ENCODE data around the gene CLEC4G.

Gene CLEC4G

GRCh38 chr19:7732045-7732444 is at the start of gene CLEC4G:
CLEC4G (minus strand) TSS chr19:7732110; CDS start chr19:7732102, 8 bp downstream.
- Histone ChIP-seq H3K27me3 (ENCODE audit: control insufficient read depth in 1 of 2, insufficient read depth in 2 of 2, low read length in 2 of 2) (peaks cover 30 to 31% of the 10 kb centered on the region in 2 donors), H3K9me3 (ENCODE audit: control insufficient read depth in 1 of 2, low read length in 2 of 2) (no peaks in the 10 kb centered on the region), H3K36me3 (ENCODE audit: control insufficient read depth in 1 of 2, insufficient read depth in 2 of 2, low read length in 2 of 2) (no peaks in the 10 kb centered on the region), H3K4me3 (ENCODE audit: low read depth in 1 of 2, low read length in 2 of 2) (no peak within 1 kb of the TSS), H3K9ac (ENCODE audit: low read depth in 1 of 2, low read length in 2 of 2) (no peak within 1 kb of the TSS), H3K4me1 (ENCODE audit: control insufficient read depth in 1 of 2, insufficient read depth in 2 of 2, low read length in 2 of 2) (peaks cover 0 to 4% of the 10 kb centered on the region in 2 donors), H3K27ac (ENCODE audit: low read depth, low read length) (no peak within 1 kb of the TSS)

GRCh38 chr19:7781157-7781556 is 49.2 kb upstream of the CLEC4G start:
- no peaks in the 10 kb centered on the region for H3K4me1 ChIP-seq (ENCODE audit: control insufficient read depth in 1 of 2, insufficient read depth in 2 of 2, low read length in 2 of 2)
- H3K9me3 ChIP-seq (ENCODE audit: control insufficient read depth in 1 of 2, low read length in 2 of 2), result no peaks in the 10 kb centered on the region
- H3K27ac ChIP-seq (ENCODE audit: low read depth, low read length), result no peak overlapping the region
- no peak overlapping the region for H3K4me3 ChIP-seq (ENCODE audit: low read depth in 1 of 2, low read length in 2 of 2)
- H3K36me3 ChIP-seq (ENCODE audit: control insufficient read depth in 1 of 2, insufficient read depth in 2 of 2, low read length in 2 of 2), result no peaks in the 10 kb centered on the region
- peaks cover 0 to 10% of the 10 kb centered on the region in 2 donors for H3K27me3 ChIP-seq (ENCODE audit: control insufficient read depth in 1 of 2, insufficient read depth in 2 of 2, low read length in 2 of 2)
- no peak overlapping the region for H3K9ac ChIP-seq (ENCODE audit: low read depth in 1 of 2, low read length in 2 of 2)

GRCh38 chr19:7779631-7780486 is 47.9 kb upstream of the CLEC4G start:
- Histone ChIP-seq H3K4me1 (ENCODE audit: control insufficient read depth in 1 of 2, insufficient read depth in 2 of 2, low read length in 2 of 2) (no peaks in the 10 kb centered on the region), H3K27me3 (ENCODE audit: control insufficient read depth in 1 of 2, insufficient read depth in 2 of 2, low read length in 2 of 2) (peaks cover 0 to 8% of the 10 kb centered on the region in 2 donors), H3K9ac (ENCODE audit: low read depth in 1 of 2, low read length in 2 of 2) (no peak overlapping the region)

GRCh38 chr19:7778081-7778480 is 46.2 kb upstream of the CLEC4G start:
- Histone ChIP-seq H3K4me3 (ENCODE audit: low read depth in 1 of 2, low read length in 2 of 2) (no peak overlapping the region), H3K36me3 (ENCODE audit: control insufficient read depth in 1 of 2, insufficient read depth in 2 of 2, low read length in 2 of 2) (no peaks in the 10 kb centered on the region), H3K9me3 (ENCODE audit: control insufficient read depth in 1 of 2, low read length in 2 of 2) (no peaks in the 10 kb centered on the region), H3K4me1 (ENCODE audit: control insufficient read depth in 1 of 2, insufficient read depth in 2 of 2, low read length in 2 of 2) (no peaks in the 10 kb centered on the region), H3K27ac (ENCODE audit: low read depth, low read length) (no peak overlapping the region), H3K27me3 (ENCODE audit: control insufficient read depth in 1 of 2, insufficient read depth in 2 of 2, low read length in 2 of 2) (no peaks in the 10 kb centered on the region), H3K9ac (ENCODE audit: low read depth in 1 of 2, low read length in 2 of 2) (no peak overlapping the region)

More at GRCh38 chr19:7779631-7780486, 47.9 kb upstream of the CLEC4G start:
- Histone ChIP-seq H3K36me3 (ENCODE audit: control insufficient read depth in 1 of 2, insufficient read depth in 2 of 2, low read length in 2 of 2) (no peaks in the 10 kb centered on the region), H3K4me3 (ENCODE audit: low read depth in 1 of 2, low read length in 2 of 2) (no peak overlapping the region), H3K27ac (ENCODE audit: low read depth, low read length) (no peak overlapping the region), H3K9me3 (ENCODE audit: control insufficient read depth in 1 of 2, low read length in 2 of 2) (no peaks in the 10 kb centered on the region)

- no peak overlapping the region for H3K4me3 ChIP-seq (ENCODE audit: low read depth in 1 of 2, low read length in 2 of 2)
- no peak overlapping the region for H3K9ac ChIP-seq (ENCODE audit: low read depth in 1 of 2, low read length in 2 of 2)
These were observed 43.9 kb upstream of the CLEC4G start for GRCh38 chr19:7775761-7776160.

GRCh38 chr19:7773841-7774240 is 41.9 kb upstream of the CLEC4G start:
- no peak overlapping the region for H3K9ac ChIP-seq (ENCODE audit: low read depth in 1 of 2, low read length in 2 of 2)
- no peak overlapping the region for H3K27ac ChIP-seq (ENCODE audit: low read depth, low read length)
- H3K36me3 ChIP-seq (ENCODE audit: control insufficient read depth in 1 of 2, insufficient read depth in 2 of 2, low read length in 2 of 2), result no peaks in the 10 kb centered on the region
- H3K27me3 ChIP-seq (ENCODE audit: control insufficient read depth in 1 of 2, insufficient read depth in 2 of 2, low read length in 2 of 2), result no peaks in the 10 kb centered on the region
- H3K4me1 ChIP-seq (ENCODE audit: control insufficient read depth in 1 of 2, insufficient read depth in 2 of 2, low read length in 2 of 2), result no peaks in the 10 kb centered on the region
- no peak overlapping the region for H3K4me3 ChIP-seq (ENCODE audit: low read depth in 1 of 2, low read length in 2 of 2)
- no peaks in the 10 kb centered on the region for H3K9me3 ChIP-seq (ENCODE audit: control insufficient read depth in 1 of 2, low read length in 2 of 2)

More at GRCh38 chr19:7775761-7776160, 43.9 kb upstream of the CLEC4G start:
- no peaks in the 10 kb centered on the region for H3K9me3 ChIP-seq (ENCODE audit: control insufficient read depth in 1 of 2, low read length in 2 of 2)
- no peaks in the 10 kb centered on the region for H3K36me3 ChIP-seq (ENCODE audit: control insufficient read depth in 1 of 2, insufficient read depth in 2 of 2, low read length in 2 of 2)
- H3K27ac ChIP-seq (ENCODE audit: low read depth, low read length), result no peak overlapping the region
- no peaks in the 10 kb centered on the region for H3K4me1 ChIP-seq (ENCODE audit: control insufficient read depth in 1 of 2, insufficient read depth in 2 of 2, low read length in 2 of 2)
- no peaks in the 10 kb centered on the region for H3K27me3 ChIP-seq (ENCODE audit: control insufficient read depth in 1 of 2, insufficient read depth in 2 of 2, low read length in 2 of 2)

GRCh38 chr19:7772752-7773291 is 40.9 kb upstream of the CLEC4G start:
- H3K27me3 ChIP-seq (ENCODE audit: control insufficient read depth in 1 of 2, insufficient read depth in 2 of 2, low read length in 2 of 2), result no peaks in the 10 kb centered on the region

GRCh38 chr19:7771072-7771471 is 39.2 kb upstream of the CLEC4G start:
- H3K36me3 ChIP-seq (ENCODE audit: control insufficient read depth in 1 of 2, insufficient read depth in 2 of 2, low read length in 2 of 2), result no peaks in the 10 kb centered on the region
- H3K9me3 ChIP-seq (ENCODE audit: control insufficient read depth in 1 of 2, low read length in 2 of 2), result no peaks in the 10 kb centered on the region
- no peaks in the 10 kb centered on the region for H3K4me1 ChIP-seq (ENCODE audit: control insufficient read depth in 1 of 2, insufficient read depth in 2 of 2, low read length in 2 of 2)
- H3K4me3 ChIP-seq (ENCODE audit: low read depth in 1 of 2, low read length in 2 of 2), result no peak overlapping the region
- H3K27me3 ChIP-seq (ENCODE audit: control insufficient read depth in 1 of 2, insufficient read depth in 2 of 2, low read length in 2 of 2), result peaks cover 0 to 5% of the 10 kb centered on the region in 2 donors
- H3K27ac ChIP-seq (ENCODE audit: low read depth, low read length), result no peak overlapping the region
- H3K9ac ChIP-seq (ENCODE audit: low read depth in 1 of 2, low read length in 2 of 2), result no peak overlapping the region

More at GRCh38 chr19:7772752-7773291, 40.9 kb upstream of the CLEC4G start:
- H3K36me3 ChIP-seq (ENCODE audit: control insufficient read depth in 1 of 2, insufficient read depth in 2 of 2, low read length in 2 of 2), result no peaks in the 10 kb centered on the region
- no peaks in the 10 kb centered on the region for H3K4me1 ChIP-seq (ENCODE audit: control insufficient read depth in 1 of 2, insufficient read depth in 2 of 2, low read length in 2 of 2)
- H3K4me3 ChIP-seq (ENCODE audit: low read depth in 1 of 2, low read length in 2 of 2), result no peak overlapping the region
- no peaks in the 10 kb centered on the region for H3K9me3 ChIP-seq (ENCODE audit: control insufficient read depth in 1 of 2, low read length in 2 of 2)
- no peak overlapping the region for H3K9ac ChIP-seq (ENCODE audit: low read depth in 1 of 2, low read length in 2 of 2)
- H3K27ac ChIP-seq (ENCODE audit: low read depth, low read length), result no peak overlapping the region

GRCh38 chr19:7769171-7769570 is 37.3 kb upstream of the CLEC4G start:
- no peaks in the 10 kb centered on the region for H3K4me1 ChIP-seq (ENCODE audit: control insufficient read depth in 1 of 2, insufficient read depth in 2 of 2, low read length in 2 of 2)
- H3K36me3 ChIP-seq (ENCODE audit: control insufficient read depth in 1 of 2, insufficient read depth in 2 of 2, low read length in 2 of 2), result no peaks in the 10 kb centered on the region
- no peak overlapping the region for H3K27ac ChIP-seq (ENCODE audit: low read depth, low read length)
- peaks cover 0 to 5% of the 10 kb centered on the region in 2 donors for H3K27me3 ChIP-seq (ENCODE audit: control insufficient read depth in 1 of 2, insufficient read depth in 2 of 2, low read length in 2 of 2)
- H3K9ac ChIP-seq (ENCODE audit: low read depth in 1 of 2, low read length in 2 of 2), result no peak overlapping the region
- H3K9me3 ChIP-seq (ENCODE audit: control insufficient read depth in 1 of 2, low read length in 2 of 2), result no peaks in the 10 kb centered on the region
- H3K4me3 ChIP-seq (ENCODE audit: low read depth in 1 of 2, low read length in 2 of 2), result no peak overlapping the region

- Histone ChIP-seq H3K27me3 (ENCODE audit: control insufficient read depth in 1 of 2, insufficient read depth in 2 of 2, low read length in 2 of 2) (peaks cover 0 to 5% of the 10 kb centered on the region in 2 donors), H3K27ac (ENCODE audit: low read depth, low read length) (no peak overlapping the region), H3K9me3 (ENCODE audit: control insufficient read depth in 1 of 2, low read length in 2 of 2) (no peaks in the 10 kb centered on the region), H3K4me1 (ENCODE audit: control insufficient read depth in 1 of 2, insufficient read depth in 2 of 2, low read length in 2 of 2) (no peaks in the 10 kb centered on the region), H3K36me3 (ENCODE audit: control insufficient read depth in 1 of 2, insufficient read depth in 2 of 2, low read length in 2 of 2) (no peaks in the 10 kb centered on the region), H3K4me3 (ENCODE audit: low read depth in 1 of 2, low read length in 2 of 2) (no peak overlapping the region), H3K9ac (ENCODE audit: low read depth in 1 of 2, low read length in 2 of 2) (no peak overlapping the region)
These were observed 35.6 kb upstream of the CLEC4G start for GRCh38 chr19:7767487-7767886.
